HepG2 (cell line): ENCODE data around the gene SF3A2. TPM values are rescaled to one million over a fixed set of nuclear protein-coding genes. Genes with fewer than 3 reads are reported as not detected.

ENCODE experiments used
- ATAC-seq: fragments of 200-7000 bp; cut with Tn5 transposase; 3 replicates; pipeline ENCODE4 v1.9.1; 2020; ENCODE audit warnings: mild to moderate bottlenecking, moderate library complexity
- BruUV-seq: library from RNA; stranded (reverse); fragments of 400-500 nt; replicated peaks from 2 replicates; lab custom pipeline; 2021; lab: Mats Ljungman, UMichigan
- CTCF ChIA-PET: fragments of 300-600 bp; formaldehyde crosslinking; extraction: SDS; loops from one replicate; lab custom pipeline; 2021; ENCODE audit warnings: low total read pairs, inconsistent platforms, low intra/inter-chr PET ratio; lab: Yijun Ruan, JAX
- POLR2A ChIA-PET: fragments of 350-600 bp; sonication (Branson Sonifier 250); formaldehyde crosslinking; loops from one replicate; lab custom pipeline; 2020; ENCODE audit warnings: antibody characterized with exemption, inconsistent platforms; lab: Yijun Ruan, JAX
- DNase-seq: peaks from one replicate; pipeline ENCODE4 v3.0.0-alpha.2; 2015; ENCODE audit warnings: low spot score
- FAIRE-seq: peaks from 3 replicates; lab custom pipeline; 2011; peaks lifted over from hg19 to GRCh38; lab: Jason Lieb, UNC
- H2AFZ ChIP-seq: one replicate; pipeline ENCODE4 v1.6.1; 2011; ENCODE audit warnings: low read length, inconsistent platforms
- H3K27ac ChIP-seq: fragments of 300-600 bp; 3 replicates; pipeline ENCODE4 v1.8.0; 2011; ENCODE audit warnings: mixed run types, mild to moderate bottlenecking, mixed read lengths, low read length, inconsistent platforms; ENCODE audit not compliant: insufficient read depth; ENCODE audit errors: extremely low read length
- H3K27me3 ChIP-seq, 2 experiments: fragments of 200-600 bp in 1 of 2; 2 replicates in 1 of 2; 3 replicates in 1 of 2; pipeline versions ENCODE4 v1.6.0 to v1.8.0; 2011; ENCODE audit warnings: low read length in 2 of 2, mild to moderate bottlenecking in 2 of 2, moderate library complexity in 2 of 2, inconsistent platforms in 1 of 2; ENCODE audit not compliant: insufficient read depth in 2 of 2, control insufficient read depth in 1 of 2
- H3K36me3 ChIP-seq, 2 experiments: fragments of 200-600 bp in 1 of 2; replicated peaks in 1 of 2; 2 replicates in 1 of 2; 3 replicates in 1 of 2; pipeline versions ENCODE4 v1.5.1 to v1.8.0; 2011; ENCODE audit warnings: low read length in 2 of 2, inconsistent platforms in 1 of 2; ENCODE audit not compliant: insufficient read depth in 2 of 2, control insufficient read depth in 1 of 2
- H3K4me1 ChIP-seq: 2 replicates; pipeline ENCODE4 v1.5.1; 2012; ENCODE audit warnings: low read length, inconsistent platforms; ENCODE audit not compliant: insufficient read depth
- H3K4me2 ChIP-seq: 2 replicates; pipeline ENCODE4 v1.6.0; 2011; ENCODE audit warnings: low read depth, low read length, inconsistent platforms
- H3K4me3 ChIP-seq, 3 experiments: fragments of 200-600 bp in 1 of 3; sonication (generic), shearing (Covaris generic) in 1 of 3; replicated peaks in 1 of 3; 2 replicates each; pipeline ENCODE4 v1.5.1; 2011 to 2016; ENCODE audit warnings: low read length in 3 of 3, inconsistent platforms in 2 of 3, low read depth in 2 of 3, mild to moderate bottlenecking in 2 of 3, control low read depth in 1 of 3, mixed read lengths in 1 of 3; ENCODE audit not compliant: insufficient read depth in 1 of 3
- H3K79me2 ChIP-seq: one replicate; pipeline ENCODE4 v1.6.1; 2011; ENCODE audit warnings: low read length, inconsistent platforms; ENCODE audit not compliant: insufficient read depth
- H3K9ac ChIP-seq: 2 replicates; pipeline ENCODE4 v1.6.0; 2011; ENCODE audit warnings: mild to moderate bottlenecking, low read depth, low read length, inconsistent platforms; ENCODE audit not compliant: insufficient read depth
- H3K9me3 ChIP-seq: 2 replicates; pipeline ENCODE4 v1.5.1; 2012; ENCODE audit warnings: mild to moderate bottlenecking, low read length
- H4K20me1 ChIP-seq: 2 replicates; pipeline ENCODE4 v1.6.0; 2011; ENCODE audit warnings: inconsistent platforms, mild to moderate bottlenecking, low read length, moderate library complexity; ENCODE audit not compliant: insufficient read depth
- HNF4A ChIP-seq: sonication (generic); formaldehyde crosslinking; IDR thresholded peaks from 2 replicates; pipeline ENCODE4 v1.4.0; 2020; ENCODE audit warnings: missing genetic modification reagents
- HOXA3 ChIP-seq: sonication (generic); formaldehyde crosslinking; IDR thresholded peaks from 2 replicates; pipeline ENCODE4 v1.5.0; 2020; ENCODE audit warnings: missing genetic modification reagents
- KAT7 ChIP-seq: IDR thresholded peaks from 2 replicates; pipeline ENCODE4 v1.6.1; 2018; ENCODE audit warnings: borderline replicate concordance, missing compliant biosample characterization
- MLX ChIP-seq: IDR thresholded peaks from 2 replicates; pipeline ENCODE4 v1.6.1; 2016
- ONECUT2 ChIP-seq: sonication (generic); formaldehyde crosslinking; IDR thresholded peaks from 2 replicates; pipeline ENCODE4 v1.4.0; 2020; ENCODE audit warnings: missing genetic modification reagents
- PAX8 ChIP-seq: sonication (generic); formaldehyde crosslinking; IDR thresholded peaks from 2 replicates; pipeline ENCODE4 v1.8.0; 2022; ENCODE audit warnings: mild to moderate bottlenecking, missing genetic modification reagents, borderline replicate concordance
- TEAD2 ChIP-seq: sonication (generic); formaldehyde crosslinking; IDR thresholded peaks from 2 replicates; pipeline ENCODE4 v1.9.0; 2021; ENCODE audit warnings: missing genetic modification reagents
- ZBTB38 ChIP-seq: sonication (generic); formaldehyde crosslinking; IDR thresholded peaks from 2 replicates; pipeline ENCODE4 v1.5.1; 2020; ENCODE audit warnings: mild to moderate bottlenecking, missing genetic modification reagents
- ZFP41 ChIP-seq: sonication (generic); formaldehyde crosslinking; IDR thresholded peaks from 2 replicates; pipeline ENCODE4 v1.4.0; 2020; ENCODE audit warnings: mild to moderate bottlenecking, missing genetic modification reagents, borderline replicate concordance
- ZHX1 ChIP-seq: sonication (generic); formaldehyde crosslinking; IDR thresholded peaks from 2 replicates; pipeline ENCODE4 v1.8.1; 2022; ENCODE audit warnings: low read depth, mild to moderate bottlenecking, missing genetic modification reagents
- ZNF12 ChIP-seq: sonication (generic); formaldehyde crosslinking; IDR thresholded peaks from 2 replicates; pipeline ENCODE4 v1.5.0; 2020; ENCODE audit warnings: missing genetic modification reagents
- WGBS: methylation state at CpG from one replicate; pipeline ENCODE4 v1.1.6; 2017; ENCODE audit warnings: low lambda C conversion rate; 5-methylcytosine and 5-hydroxymethylcytosine counted together
- in situ Hi-C: cut with HindIII; loops from 2 replicates; pipeline ENCODE4 v1.10.0; 2017; ENCODE audit warnings: low pct_unique_long_range_greater_than_20kb; ENCODE audit not compliant: extremely low pct_ligation_motif_present
- intact Hi-C: fragments of 100-400 bp; cut with micrococcal nuclease; formaldehyde crosslinking; loops from one replicate; pipeline ENCODE4 v1.10.0; 2022; ENCODE audit not compliant: unreplicated experiment
- polyA plus RNA-seq, 8 experiments: library from polyadenylated mRNA; depleted of rRNA in 3 of 8; stranded (reverse) in 7 of 8; unstranded in 1 of 8; fragments of >200 nt; fragmentation: Illumina TruSeq in 4 of 8; extraction: Trizol in 4 of 8; gene quantifications; 2 replicates each; pipeline versions ENCODE4 v1.2.1 to v1.2.3, GENCODE V29; 2011 to 2016; ENCODE audit warnings: low read depth in 4 of 8, missing spikeins in 1 of 8, mixed read lengths in 1 of 8; ENCODE audit not compliant: insufficient read depth in 1 of 8
- total RNA-seq, 5 experiments: library from RNA; depleted of rRNA; stranded (reverse); fragments of >200 nt; fragmentation: Illumina TruSeq; extraction: Trizol; gene quantifications; 2 replicates each; pipeline ENCODE4 v1.2.3, GENCODE V29; 2016; ENCODE audit warnings: low read depth in 1 of 5

The SF3A2 gene
- total and polyA plus RNA-seq, 2 of the 13 experiments (the other 11 are each of a cell fraction or from before 2014, with no cell fraction given): 8.6 to 8.8 TPM

GRCh38 chr19:2250766-2251105, 14.1 kb downstream of the SF3A2 start:
- no peak for FAIRE-seq
- ATAC-seq: no peak

More at GRCh38 chr19:2250766-2251105, 14.1 kb downstream of the SF3A2 start:
- Histone ChIP-seq H3K36me3 (peaks cover 9 to 19% of the 10 kb centered on the region in 2 experiments; a peak in 4 of 5 replicates), H3K4me1 (peaks cover 26% of the 10 kb centered on the region), H3K4me3 (no peak overlapping the region), H3K27me3 (no peaks in the 10 kb centered on the region), H3K79me2 (no peaks in the 10 kb centered on the region), H2AFZ (no peak overlapping the region)
- POLR2A ChIA-PET: no interaction called here
- intact Hi-C loops: no loop called here
- in situ Hi-C loops: no loop called here
- TF ChIP-seq ONECUT2 (no peak), MLX (no peak), ZHX1 (CRISPR knock-in tag) (0 out of 2 replicates have a peak, but pooled peaks have one; percentile 34), KAT7 (no peak), HNF4A (CRISPR knock-in tag) (no peak), HOXA3 (peak; percentile 35; the same call in 1 of the 2 replicates), TEAD2 (CRISPR knock-in tag) (no peak), ZNF12 (CRISPR knock-in tag) (no peak), ZBTB38 (CRISPR knock-in tag) (peak; percentile 3; the same call in 1 of the 2 replicates), ZFP41 (CRISPR knock-in tag) (no peak), PAX8 (CRISPR knock-in tag) (no peak)
- TF ChIP-seq, all 625 proteins: peak for 3
- H3K9me3 ChIP-seq: no peaks in the 10 kb centered on the region
- WGBS: 91% methylated on average over 23 of the region's 40 CpGs
- H3K27ac ChIP-seq: no peak overlapping the region
- H3K9ac ChIP-seq: no peak overlapping the region
- no peaks in the 10 kb centered on the region for H4K20me1 ChIP-seq
- H3K4me2 ChIP-seq: no peak overlapping the region
- CTCF ChIA-PET: no interaction called here
- BruUV-seq: no TSS peak
- DNase-seq: no peak
